Measurements from ENCODE around the gene GNAL. TPM values are rescaled to one million over a fixed set of nuclear protein-coding genes. Genes with fewer than 3 reads are reported as not detected.

GNAL gene
- total and polyA plus RNA-seq, 11 donors = 0.76 to 5.9 (median 1.6) TPM

DNA sequence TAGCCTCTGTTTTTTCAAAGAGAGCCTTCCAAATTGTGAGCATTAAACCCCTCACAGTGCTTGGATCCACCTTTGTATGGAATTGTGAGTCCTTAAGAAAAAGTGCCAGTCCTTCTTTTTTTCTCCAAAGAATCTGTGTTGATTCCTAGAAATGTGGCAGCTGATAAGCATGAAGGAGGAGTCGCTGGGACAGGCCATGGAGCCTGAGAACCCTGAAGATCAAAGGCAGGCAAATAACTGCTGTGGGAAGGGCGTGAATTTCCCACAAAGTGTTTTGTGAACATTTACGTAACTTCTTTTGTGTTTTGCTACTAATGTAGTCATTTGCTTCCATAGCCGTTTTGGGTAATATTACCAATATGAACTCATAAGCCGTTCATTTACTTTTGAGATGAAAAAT lies 134.5 kb downstream of the GNAL start:
- WGBS, 4 donors = 55 to 68% (median 60%) methylated on average over 5 of the region's 5 CpGs
- H3K27me3 ChIP-seq = no peaks in the 10 kb centered on the region
- TF ChIP-seq, protein P1, sequence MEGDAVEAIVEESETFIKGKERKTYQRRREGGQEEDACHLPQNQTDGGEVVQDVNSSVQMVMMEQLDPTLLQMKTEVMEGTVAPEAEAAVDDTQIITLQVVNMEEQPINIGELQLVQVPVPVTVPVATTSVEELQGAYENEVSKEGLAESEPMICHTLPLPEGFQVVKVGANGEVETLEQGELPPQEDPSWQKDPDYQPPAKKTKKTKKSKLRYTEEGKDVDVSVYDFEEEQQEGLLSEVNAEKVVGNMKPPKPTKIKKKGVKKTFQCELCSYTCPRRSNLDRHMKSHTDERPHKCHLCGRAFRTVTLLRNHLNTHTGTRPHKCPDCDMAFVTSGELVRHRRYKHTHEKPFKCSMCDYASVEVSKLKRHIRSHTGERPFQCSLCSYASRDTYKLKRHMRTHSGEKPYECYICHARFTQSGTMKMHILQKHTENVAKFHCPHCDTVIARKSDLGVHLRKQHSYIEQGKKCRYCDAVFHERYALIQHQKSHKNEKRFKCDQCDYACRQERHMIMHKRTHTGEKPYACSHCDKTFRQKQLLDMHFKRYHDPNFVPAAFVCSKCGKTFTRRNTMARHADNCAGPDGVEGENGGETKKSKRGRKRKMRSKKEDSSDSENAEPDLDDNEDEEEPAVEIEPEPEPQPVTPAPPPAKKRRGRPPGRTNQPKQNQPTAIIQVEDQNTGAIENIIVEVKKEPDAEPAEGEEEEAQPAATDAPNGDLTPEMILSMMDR (IDR thresholded peaks at IDR 0.05) = no peak
- no peak for TF ChIP-seq POLR2A (IDR thresholded peaks at IDR 0.05)
- no peak overlapping the region for H3K4me3 ChIP-seq
- ATAC-seq (no peak), DNase-seq (no peak)
- H3K4me1 ChIP-seq = no peaks in the 10 kb centered on the region
- H3K27ac ChIP-seq = no peak overlapping the region
- H3K9me3 ChIP-seq = peaks cover 0 to 10% (median 0%) of the 10 kb centered on the region in 12 donors
- intact Hi-C loops (cut with DNase I) = loop anchor here in 1 of 10 donors (10.0 kb wide), 1 partner anchor 59 kb away; no protein-coding TSS in a partner anchor
- H3K36me3 ChIP-seq = no peaks in the 10 kb centered on the region

DNA sequence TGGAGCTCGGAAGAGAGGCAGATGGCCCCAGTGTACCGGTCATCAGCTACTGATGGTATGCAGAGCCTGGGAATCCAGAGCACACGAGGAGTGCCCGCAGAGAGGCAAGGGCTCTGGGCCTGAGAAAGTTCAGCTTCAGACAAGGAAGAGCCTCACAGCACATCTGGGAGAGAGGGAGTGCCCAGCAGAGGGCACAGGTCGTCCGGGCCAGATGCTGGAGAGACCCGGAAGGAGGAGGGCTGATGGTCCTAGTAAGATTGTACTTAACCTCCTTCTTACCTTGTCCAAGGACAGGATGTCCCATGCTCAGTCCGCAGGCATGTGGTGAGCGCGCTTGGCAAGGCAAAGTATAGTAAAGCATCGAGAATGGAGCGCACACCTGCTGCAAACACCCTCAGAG lies 137.8 kb downstream of the GNAL start:
- no peak for ATAC-seq
- WGBS, 4 donors = 78 to 85% (median 82%) methylated on average over 12 of the region's 12 CpGs
- Histone ChIP-seq H3K27ac (no peak overlapping the region), H3K4me3 (no peak overlapping the region), H3K36me3 (no peaks in the 10 kb centered on the region), H3K9me3 (no peaks in the 10 kb centered on the region), H3K4me1 (no peaks in the 10 kb centered on the region), H3K27me3 (no peaks in the 10 kb centered on the region)
- DNase-seq = no peak
- TF ChIP-seq, protein P1 (IDR thresholded peaks at IDR 0.05) = no peak
- TF ChIP-seq POLR2A (IDR thresholded peaks at IDR 0.05) = no peak
- intact Hi-C loops (cut with DNase I) = loop anchor here in 1 of 10 donors (10.0 kb wide), 1 partner anchor 62 kb away; no protein-coding TSS in a partner anchor

DNA sequence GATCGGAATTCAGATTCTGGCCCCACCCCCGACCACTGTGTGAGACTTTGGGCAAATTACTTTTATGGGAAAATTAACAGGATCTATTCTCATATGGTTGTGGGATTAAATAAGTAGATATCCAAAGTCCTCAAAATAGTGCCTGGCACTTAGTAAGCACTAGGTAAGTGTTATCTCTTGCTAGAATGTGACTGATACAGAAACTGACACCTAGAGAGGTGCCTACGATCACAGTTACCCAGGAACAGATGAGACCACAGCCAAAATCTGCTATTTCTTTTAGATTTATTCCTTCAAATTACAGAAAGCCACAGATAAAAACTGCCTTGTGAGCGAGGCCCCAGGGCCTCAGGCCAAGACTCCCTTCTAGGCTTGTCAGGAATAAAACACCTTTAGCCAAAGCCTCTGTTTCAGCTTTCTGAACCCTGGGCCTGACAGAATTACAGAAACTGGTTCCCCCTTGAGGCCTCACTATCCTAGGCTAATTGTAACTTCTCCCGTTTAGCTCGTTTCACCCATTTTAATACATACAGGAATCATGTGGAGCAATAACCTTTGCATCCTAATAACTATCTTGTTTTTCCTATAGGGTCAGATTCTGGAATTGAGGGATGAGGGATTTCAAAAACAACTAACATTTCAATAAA lies 139.8 kb downstream of the GNAL start:
- H3K4me3 ChIP-seq = no peak overlapping the region
- ATAC-seq (no peak), DNase-seq (no peak)
- H3K27me3 ChIP-seq = no peaks in the 10 kb centered on the region
- H3K9me3 ChIP-seq = no peaks in the 10 kb centered on the region
- TF ChIP-seq, protein P1 (IDR thresholded peaks at IDR 0.05) = no peak
- TF ChIP-seq POLR2A (IDR thresholded peaks at IDR 0.05) = no peak
- H3K36me3 ChIP-seq = no peaks in the 10 kb centered on the region
- H3K4me1 ChIP-seq = no peaks in the 10 kb centered on the region
- 62 to 67% (median 63%) methylated on average over 6 of the region's 6 CpGs for WGBS, 4 donors
- no peak overlapping the region for H3K27ac ChIP-seq
- intact Hi-C loops (cut with DNase I) = loop anchor here in 1 of 10 donors (10.0 kb wide), 1 partner anchor 64 kb away; no protein-coding TSS in a partner anchor

DNA sequence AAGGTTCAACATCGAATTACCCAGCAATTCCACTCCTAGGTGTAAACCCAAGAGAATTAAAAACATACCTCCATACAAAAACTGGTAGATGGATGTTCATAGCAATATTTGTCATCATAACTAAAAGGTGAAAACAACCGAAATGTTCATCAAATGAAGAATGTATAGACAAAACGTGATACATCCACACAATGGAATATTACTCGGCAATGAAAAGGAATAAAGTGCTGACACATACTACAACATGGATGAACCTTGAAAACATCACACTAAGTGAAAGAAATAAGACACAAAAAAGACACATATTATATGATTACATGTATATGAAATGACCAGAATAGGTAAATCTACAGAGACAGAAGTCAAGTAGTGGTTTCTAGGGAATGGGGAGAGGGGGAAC lies 141.5 kb downstream of the GNAL start:
- H3K9me3 ChIP-seq = no peaks in the 10 kb centered on the region
- intact Hi-C loops (cut with DNase I) = no loop called here
- WGBS, 4 donors = 94 to 95% (median 95%) methylated on average over 4 of the region's 4 CpGs

More for the DNA sequence above, 141.5 kb downstream of the GNAL start:
- no peaks in the 10 kb centered on the region for H3K4me1 ChIP-seq
- ATAC-seq = no peak
- H3K4me3 ChIP-seq = no peak overlapping the region
- DNase-seq = no peak
- H3K27me3 ChIP-seq = no peaks in the 10 kb centered on the region
- no peak overlapping the region for H3K27ac ChIP-seq
- TF ChIP-seq, protein P1 (IDR thresholded peaks at IDR 0.05) = no peak
- no peak for TF ChIP-seq POLR2A (IDR thresholded peaks at IDR 0.05)
- H3K36me3 ChIP-seq = no peaks in the 10 kb centered on the region

All from heart left ventricle (tissue), 16 donors.